ENCODE measurements around the gene KCNQ1.

The KCNQ1 gene

DNA sequence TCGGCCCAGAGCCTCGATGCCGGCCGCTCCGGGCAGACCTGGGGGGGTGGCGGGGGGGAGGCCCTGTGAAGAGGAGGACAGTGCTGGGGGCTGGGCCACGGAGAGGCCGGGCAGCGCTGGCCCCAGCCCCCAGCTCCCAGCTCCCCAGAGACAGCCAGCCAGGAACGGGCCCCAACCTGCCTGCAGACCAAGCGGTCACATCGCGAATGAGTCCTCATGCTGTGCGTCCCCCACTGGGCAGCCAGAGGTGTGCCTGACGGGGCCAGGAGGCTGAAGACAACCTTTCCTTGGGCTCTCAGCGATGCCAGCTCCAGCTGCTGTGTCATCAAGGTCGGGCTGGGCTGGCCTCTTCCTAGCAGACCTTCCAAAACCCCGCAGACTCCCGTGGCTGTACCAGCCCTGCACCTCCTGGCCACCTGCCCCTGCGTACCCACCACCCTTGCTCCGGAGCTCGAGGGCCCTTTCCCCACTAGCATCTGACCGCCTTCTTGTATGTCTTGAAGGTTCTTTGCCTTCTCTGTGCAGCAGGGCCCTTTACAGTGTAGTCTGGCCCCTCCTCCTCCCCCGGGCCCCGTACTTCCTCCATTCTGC is 352.4 kb downstream of the KCNQ1 start:
- TF ChIP-seq Cebpa-rat (IDR thresholded peaks at IDR 0.05), result no peak
- Histone ChIP-seq H3K4me2 (peak overlapping the region in 6 of 11 experiments; percentile 4 to 40 (median 25); a peak in 9 of 22 replicates), H3K4me1 (peaks cover 35 to 79% (median 63%) of the 10 kb centered on the region in 10 experiments), H4K20me1 (peaks cover 0 to 6% (median 0%) of the 10 kb centered on the region in 11 experiments; a peak in 3 of 22 replicates), H3K9me3 (replicated peaks in 1 of 11) (peaks cover 0 to 9% (median 0%) of the 10 kb centered on the region in 11 experiments; a peak in 4 of 22 replicates), H3K36me3 (no peaks in the 10 kb centered on the region), H3K27ac (no peak overlapping the region), H3K4me3 (no peak overlapping the region), H3K9ac (no peak overlapping the region), H3K27me3 (peaks cover 0 to 4% (median 4%) of the 10 kb centered on the region in 11 experiments; a peak in 14 of 22 replicates)

DNA sequence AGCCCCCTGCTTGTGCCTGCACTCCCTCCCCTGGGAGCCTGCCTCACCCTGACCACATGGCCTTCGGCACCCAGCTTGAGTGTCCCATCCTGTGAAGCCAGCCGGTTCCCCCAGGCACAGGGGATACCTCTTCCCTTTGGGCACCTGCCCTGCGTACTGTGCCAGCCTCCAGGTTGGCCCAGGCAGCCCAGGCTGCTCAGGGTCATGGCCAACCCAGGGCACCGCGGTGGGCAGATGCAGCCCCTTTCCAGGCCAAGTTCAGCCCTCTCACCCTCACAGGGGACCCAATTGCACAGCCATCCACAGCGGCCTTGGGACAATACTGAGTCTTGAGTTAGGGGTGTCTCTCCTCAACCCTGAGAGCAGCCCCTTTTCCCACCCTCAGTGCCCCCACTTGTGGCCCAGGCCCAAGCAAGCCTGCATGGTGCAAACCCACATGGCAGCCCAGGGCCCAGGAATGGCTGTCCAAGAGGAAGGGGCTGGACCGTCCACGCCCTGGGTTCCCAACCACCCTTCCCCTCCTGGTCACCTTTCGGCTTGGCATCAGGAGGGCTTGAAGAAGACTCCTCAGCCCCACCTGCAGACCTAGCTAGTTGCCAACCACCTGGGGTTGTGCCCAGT is 353.0 kb downstream of the KCNQ1 start:
- no peaks in the 10 kb centered on the region for H3K36me3 ChIP-seq
- H3K9me3 ChIP-seq (replicated peaks in 1 of 11), result peaks cover 0 to 9% (median 0%) of the 10 kb centered on the region in 11 experiments; a peak in 4 of 22 replicates
- H3K4me3 ChIP-seq, result no peak overlapping the region
- H3K27ac ChIP-seq, result no peak overlapping the region
- H3K4me1 ChIP-seq, result peaks cover 41 to 82% (median 67%) of the 10 kb centered on the region in 10 experiments
- no peak for TF ChIP-seq Cebpa-rat (IDR thresholded peaks at IDR 0.05)
- no peaks in the 10 kb centered on the region for H3K27me3 ChIP-seq
- peaks cover 0 to 9% (median 0%) of the 10 kb centered on the region in 11 experiments; a peak in 3 of 22 replicates for H4K20me1 ChIP-seq
- peak overlapping the region in 6 of 11 experiments; percentile 4 to 40 (median 25); a peak in 10 of 22 replicates for H3K4me2 ChIP-seq
- H3K9ac ChIP-seq, result no peak overlapping the region

DNA sequence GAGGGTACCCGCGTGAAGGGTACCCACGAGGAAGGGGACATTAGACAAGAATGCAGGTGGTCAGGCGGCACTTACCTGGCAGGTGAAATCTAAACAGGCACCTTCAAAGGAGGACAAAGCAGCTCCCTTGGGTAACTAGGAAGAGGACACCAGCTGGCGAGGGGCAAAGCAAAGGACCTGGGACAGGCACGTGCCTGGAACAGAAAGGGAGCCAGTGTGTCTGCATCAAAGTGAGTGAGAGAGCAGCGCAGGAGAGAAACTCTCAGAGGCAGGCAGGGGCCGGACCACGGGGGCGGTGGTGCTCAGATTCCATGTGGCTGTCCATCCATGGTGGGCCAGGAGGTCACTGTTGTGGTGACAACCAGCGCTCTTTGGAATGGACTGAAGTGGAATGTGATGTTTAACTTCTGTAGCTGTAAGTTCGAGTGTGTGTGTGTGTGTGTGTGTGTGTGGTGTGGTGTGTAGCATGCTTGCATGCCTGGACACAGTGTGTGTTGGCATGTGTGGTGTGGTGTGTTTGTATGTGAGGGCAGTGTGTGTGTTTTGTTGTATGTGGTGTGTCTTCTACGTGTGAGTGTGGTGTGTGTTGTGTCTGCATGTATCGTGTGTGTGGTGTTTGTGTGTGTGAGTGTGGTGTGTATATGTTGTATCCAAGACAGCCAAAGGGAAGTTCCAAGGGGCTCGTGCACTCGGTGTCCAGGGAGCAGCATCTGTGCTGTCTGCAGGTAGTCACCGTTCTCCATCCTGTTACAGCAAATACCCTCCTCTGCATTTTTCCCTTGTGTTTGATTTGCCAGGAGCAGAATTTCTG is 354.3 kb downstream of the KCNQ1 start:
- peaks cover 0 to 9% (median 0%) of the 10 kb centered on the region in 11 experiments; a peak in 4 of 22 replicates for H3K9me3 ChIP-seq (replicated peaks in 1 of 11)
- no peak overlapping the region for H3K4me3 ChIP-seq
- H3K27me3 ChIP-seq, result no peaks in the 10 kb centered on the region
- H3K36me3 ChIP-seq, result no peaks in the 10 kb centered on the region
- H3K27ac ChIP-seq, result no peak overlapping the region
- no peak overlapping the region for H3K9ac ChIP-seq
- H3K4me2 ChIP-seq, result peak overlapping the region in 3 of 11 experiments; percentile 47 to 73 (median 72); a peak in 4 of 22 replicates
- no peak for TF ChIP-seq Cebpa-rat (IDR thresholded peaks at IDR 0.05)
- peaks cover 0 to 9% (median 0%) of the 10 kb centered on the region in 11 experiments; a peak in 3 of 22 replicates for H4K20me1 ChIP-seq
- H3K4me1 ChIP-seq, result peaks cover 39 to 82% (median 73%) of the 10 kb centered on the region in 10 experiments

DNA sequence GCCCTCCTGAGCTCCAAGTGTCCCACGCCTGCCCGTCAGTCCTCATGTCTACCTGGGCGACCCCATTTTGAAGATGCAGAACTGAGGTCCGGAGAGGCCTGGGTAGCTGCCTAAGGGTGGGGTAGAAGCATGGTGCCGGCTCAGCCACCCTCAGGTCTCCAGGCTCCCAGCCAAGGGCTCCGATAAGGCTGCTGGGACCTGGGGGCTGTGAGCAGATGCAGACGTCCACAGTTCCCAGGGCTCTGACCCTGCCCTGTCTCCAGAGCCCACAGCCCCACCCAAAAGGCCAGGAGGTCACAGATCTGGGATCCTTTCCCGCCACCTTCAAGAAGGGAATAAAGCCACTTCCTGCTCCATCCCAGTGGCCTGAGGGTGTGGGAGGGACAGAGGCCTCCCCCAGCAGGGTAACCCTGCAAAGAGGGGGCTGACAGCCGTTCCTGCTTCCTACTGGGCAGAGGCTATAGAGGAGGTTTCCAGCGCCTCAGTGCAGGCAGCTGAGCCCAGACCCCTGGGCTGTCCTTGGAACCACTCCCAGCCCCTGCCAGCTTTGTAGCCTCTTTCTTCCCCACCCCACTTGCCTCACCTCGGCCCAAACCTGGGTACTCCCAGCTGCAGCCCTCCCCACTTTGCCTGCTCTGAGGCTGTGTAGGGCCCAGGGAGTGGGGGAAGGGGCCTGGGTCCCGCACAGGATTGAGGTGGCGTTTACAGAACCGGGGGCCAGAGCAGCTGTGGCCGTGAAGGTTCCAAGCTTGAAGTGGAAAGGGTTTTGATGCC is 355.3 kb downstream of the KCNQ1 start:
- Histone ChIP-seq H3K27ac (0 out of 22 replicates have a peak overlapping the region, but pooled peaks of 1 of the 11 experiments have one; percentile 2), H3K27me3 (no peaks in the 10 kb centered on the region), H3K4me3 (no peak overlapping the region), H3K4me2 (peak overlapping the region in 10 of 11 experiments; percentile 47 to 99 (median 88); a peak in 18 of 22 replicates), H3K36me3 (no peaks in the 10 kb centered on the region), H3K9ac (no peak overlapping the region; a peak in 1 of 22 replicates), H3K4me1 (peaks cover 34 to 82% (median 73%) of the 10 kb centered on the region in 10 experiments), H4K20me1 (peaks cover 0 to 9% (median 0%) of the 10 kb centered on the region in 11 experiments; a peak in 3 of 22 replicates), H3K9me3 (replicated peaks in 1 of 11) (peaks cover 0 to 9% (median 0%) of the 10 kb centered on the region in 11 experiments; a peak in 4 of 22 replicates)
- TF ChIP-seq Cebpa-rat (IDR thresholded peaks at IDR 0.05), result no peak

DNA sequence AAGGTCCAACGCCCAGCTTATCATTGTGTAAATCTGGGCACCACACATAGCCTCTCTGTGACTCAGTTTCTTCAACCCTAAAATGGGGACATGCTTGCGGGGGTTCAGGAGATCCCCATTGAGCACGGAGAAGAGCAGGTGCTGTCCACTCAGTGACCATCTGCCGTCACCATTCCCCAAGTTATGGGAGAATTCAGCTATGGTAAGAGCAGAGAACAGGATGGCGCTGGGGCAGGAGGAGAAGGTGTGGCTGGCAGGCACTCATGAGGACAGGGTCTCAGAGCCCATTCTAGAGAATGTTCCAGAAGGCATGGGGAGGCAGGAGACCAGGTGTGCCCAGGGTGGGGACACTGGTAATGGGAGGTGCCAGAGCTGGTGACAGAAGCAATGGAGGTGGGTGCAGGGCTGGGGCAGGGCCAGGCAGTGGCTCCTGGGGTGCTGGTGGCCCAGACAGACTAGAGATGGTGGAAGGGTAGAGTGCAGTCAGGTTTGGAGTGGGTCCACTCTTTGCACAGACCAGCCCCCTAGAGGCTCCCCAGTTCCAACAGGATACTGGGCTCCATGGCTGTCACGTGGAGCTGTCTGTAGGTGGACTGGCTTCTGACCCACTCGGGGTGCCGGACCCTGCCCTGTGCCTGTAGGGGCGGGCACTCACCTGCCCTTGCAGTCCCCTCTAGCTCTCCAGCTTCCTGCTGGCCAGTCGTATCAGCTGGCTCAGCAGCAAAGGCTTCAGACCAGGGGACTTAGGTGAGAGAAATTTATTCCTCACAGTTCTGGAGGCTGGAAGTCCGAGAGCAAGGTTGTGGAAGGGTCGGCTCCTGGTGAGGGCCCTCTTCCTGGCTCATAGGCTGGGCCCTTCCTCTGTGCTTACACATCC is 356.1 kb downstream of the KCNQ1 start:
- Histone ChIP-seq H4K20me1 (peaks cover 0 to 9% (median 0%) of the 10 kb centered on the region in 11 experiments; a peak in 3 of 22 replicates), H3K4me1 (peaks cover 36 to 85% (median 73%) of the 10 kb centered on the region in 10 experiments), H3K9me3 (replicated peaks in 1 of 11) (peaks cover 0 to 9% (median 0%) of the 10 kb centered on the region in 11 experiments; a peak in 4 of 22 replicates), H3K36me3 (no peaks in the 10 kb centered on the region), H3K4me3 (no peak overlapping the region), H3K9ac (peak overlapping the region in 5 of 11 experiments; percentile 25 to 70 (median 51); a peak in 4 of 22 replicates), H3K4me2 (peak overlapping the region; percentile 56 to 99 (median 88)), H3K27me3 (no peaks in the 10 kb centered on the region), H3K27ac (peak overlapping the region in 6 of 11 experiments; percentile 9 to 60 (median 44); a peak in 6 of 22 replicates)
- no peak for TF ChIP-seq Cebpa-rat (IDR thresholded peaks at IDR 0.05)

DNA sequence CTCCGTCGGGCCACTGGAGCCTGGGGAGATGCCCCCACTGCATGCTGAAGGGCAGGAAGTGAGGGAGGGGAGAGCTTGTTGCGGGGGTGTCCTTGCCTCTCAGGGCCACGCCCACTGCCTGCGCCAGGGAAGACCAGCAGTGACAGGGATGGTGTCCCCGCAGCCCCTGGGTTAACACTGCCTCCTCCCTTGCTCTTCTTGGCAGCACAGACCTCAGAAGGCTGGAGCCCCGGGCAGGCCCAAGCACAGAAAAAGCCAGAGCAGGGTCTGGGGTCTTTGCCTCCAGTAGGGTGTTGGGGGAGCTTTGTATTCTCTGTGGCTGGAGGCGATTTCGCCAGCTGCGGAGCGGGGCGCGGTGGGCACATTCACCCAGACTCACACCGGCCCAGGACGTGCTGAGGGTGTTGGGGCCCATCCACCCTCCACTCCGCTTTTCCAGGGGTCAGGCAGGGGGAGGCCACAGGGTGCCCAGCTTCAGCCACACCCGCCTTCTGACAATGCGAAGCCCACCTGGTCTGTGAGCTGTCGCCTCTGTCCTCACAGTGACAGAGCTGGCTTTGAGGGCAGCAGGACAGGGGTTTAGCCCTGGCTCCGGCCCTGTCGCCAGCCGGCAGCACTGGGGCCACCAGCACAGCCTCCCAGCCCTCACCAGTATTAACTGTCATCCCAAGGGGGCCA is 357.0 kb downstream of the KCNQ1 start:
- 0 out of 20 replicates have a peak overlapping the region, but pooled peaks of 1 of the 10 experiments have one; percentile 33 for H3K4me3 ChIP-seq
- H3K9me3 ChIP-seq (replicated peaks in 1 of 11), result peaks cover 0 to 9% (median 0%) of the 10 kb centered on the region in 11 experiments; a peak in 4 of 22 replicates
- H3K27ac ChIP-seq, result peak overlapping the region in 8 of 11 experiments; percentile 6 to 60 (median 40); a peak in 12 of 22 replicates
- peaks cover 43 to 85% (median 76%) of the 10 kb centered on the region in 10 experiments for H3K4me1 ChIP-seq
- H3K9ac ChIP-seq, result peak overlapping the region in 9 of 11 experiments; percentile 14 to 70 (median 31); a peak in 13 of 22 replicates
- peak overlapping the region; percentile 56 to 99 (median 88) for H3K4me2 ChIP-seq
- no peak for TF ChIP-seq Cebpa-rat (IDR thresholded peaks at IDR 0.05)
- no peaks in the 10 kb centered on the region for H3K27me3 ChIP-seq
- H4K20me1 ChIP-seq, result peaks cover 0 to 9% (median 0%) of the 10 kb centered on the region in 11 experiments; a peak in 3 of 22 replicates
- no peaks in the 10 kb centered on the region for H3K36me3 ChIP-seq
